Osteoblast (primary cell): ENCODE results near the gene GAL3ST2. TPM values are rescaled to one million over a fixed set of nuclear protein-coding genes. Genes with fewer than 3 reads are reported as not detected.

Source experiments
- DNase-seq: peaks from one replicate; pipeline ENCODE4 v3.0.0; 2011; ENCODE audit warnings: low spot score, mixed read lengths; ENCODE audit not compliant: insufficient read length; ENCODE audit errors: missing footprints
- H2AFZ ChIP-seq: 2 replicates; pipeline ENCODE4 v1.6.0; 2011; ENCODE audit warnings: mild to moderate bottlenecking, low read length
- H3K27ac ChIP-seq: 2 replicates; pipeline ENCODE4 v1.5.1; 2011; ENCODE audit warnings: mild to moderate bottlenecking, low read depth, low read length, moderate library complexity
- H3K27me3 ChIP-seq: 2 replicates; pipeline ENCODE4 v1.6.0; 2012; ENCODE audit warnings: mild to moderate bottlenecking, control low read depth, inconsistent platforms, low read length, moderate library complexity; ENCODE audit not compliant: insufficient read depth
- H3K36me3 ChIP-seq: 2 replicates; pipeline ENCODE4 v1.5.1; 2011; ENCODE audit warnings: mild to moderate bottlenecking, low read length, control low read depth, moderate library complexity; ENCODE audit not compliant: insufficient read depth
- H3K4me1 ChIP-seq: 2 replicates; pipeline ENCODE4 v1.5.1; 2011; ENCODE audit warnings: mild to moderate bottlenecking, low read length, control low read depth, moderate library complexity; ENCODE audit not compliant: insufficient read depth
- H3K4me2 ChIP-seq: 2 replicates; pipeline ENCODE4 v1.6.0; 2011; ENCODE audit warnings: mild to moderate bottlenecking, low read length; ENCODE audit not compliant: insufficient read depth
- H3K4me3 ChIP-seq: fragments of 200-600 bp; sonication (generic); 3 replicates; pipeline ENCODE4 v1.5.1; 2012; ENCODE audit warnings: mild to moderate bottlenecking, low read length, inconsistent platforms; ENCODE audit not compliant: insufficient read depth
- H3K79me2 ChIP-seq: 2 replicates; pipeline ENCODE4 v1.6.0; 2012; ENCODE audit warnings: mild to moderate bottlenecking, low read length, control low read depth, inconsistent platforms; ENCODE audit not compliant: insufficient read depth
- H3K9me3 ChIP-seq: 2 replicates; pipeline ENCODE4 v1.5.1; 2011; ENCODE audit warnings: low read depth, low read length, control low read depth
- H4K20me1 ChIP-seq: 2 replicates; pipeline ENCODE4 v1.6.0; 2012; ENCODE audit warnings: mild to moderate bottlenecking, low read length, control low read depth; ENCODE audit not compliant: insufficient read depth
- CTCF ChIP-seq: IDR thresholded peaks from 2 replicates; pipeline ENCODE4 v1.5.1; 2011; ENCODE audit warnings: mild to moderate bottlenecking, low read depth, low read length, moderate library complexity; ENCODE audit errors: extremely low read depth
- total RNA-seq: library from RNA; depleted of rRNA; stranded (reverse); fragments of >200 nt; gene quantifications from 2 replicates; pipeline ENCODE4 v1.2.3, GENCODE V29; 2012

Gene GAL3ST2
- total RNA-seq, 1 donor = 0.36 TPM

- H3K27ac ChIP-seq = no peak overlapping the region
- peak overlapping the region; percentile 35 for H2AFZ ChIP-seq
- no peaks in the 10 kb centered on the region for H4K20me1 ChIP-seq
- no peaks in the 10 kb centered on the region for H3K9me3 ChIP-seq
- H3K4me3 ChIP-seq = no peak overlapping the region
- peak; percentile 99 for DNase-seq
- TF ChIP-seq CTCF = no peak
- H3K36me3 ChIP-seq = no peaks in the 10 kb centered on the region
- H3K27me3 ChIP-seq = peaks cover 8% of the 10 kb centered on the region
- H3K4me2 ChIP-seq = peak overlapping the region; percentile 40
- H3K4me1 ChIP-seq = peaks cover 13% of the 10 kb centered on the region
- H3K79me2 ChIP-seq = no peaks in the 10 kb centered on the region
These were observed 2.0 kb upstream of the GAL3ST2 start for GRCh38 chr2:241774419-241775222.

DNA sequence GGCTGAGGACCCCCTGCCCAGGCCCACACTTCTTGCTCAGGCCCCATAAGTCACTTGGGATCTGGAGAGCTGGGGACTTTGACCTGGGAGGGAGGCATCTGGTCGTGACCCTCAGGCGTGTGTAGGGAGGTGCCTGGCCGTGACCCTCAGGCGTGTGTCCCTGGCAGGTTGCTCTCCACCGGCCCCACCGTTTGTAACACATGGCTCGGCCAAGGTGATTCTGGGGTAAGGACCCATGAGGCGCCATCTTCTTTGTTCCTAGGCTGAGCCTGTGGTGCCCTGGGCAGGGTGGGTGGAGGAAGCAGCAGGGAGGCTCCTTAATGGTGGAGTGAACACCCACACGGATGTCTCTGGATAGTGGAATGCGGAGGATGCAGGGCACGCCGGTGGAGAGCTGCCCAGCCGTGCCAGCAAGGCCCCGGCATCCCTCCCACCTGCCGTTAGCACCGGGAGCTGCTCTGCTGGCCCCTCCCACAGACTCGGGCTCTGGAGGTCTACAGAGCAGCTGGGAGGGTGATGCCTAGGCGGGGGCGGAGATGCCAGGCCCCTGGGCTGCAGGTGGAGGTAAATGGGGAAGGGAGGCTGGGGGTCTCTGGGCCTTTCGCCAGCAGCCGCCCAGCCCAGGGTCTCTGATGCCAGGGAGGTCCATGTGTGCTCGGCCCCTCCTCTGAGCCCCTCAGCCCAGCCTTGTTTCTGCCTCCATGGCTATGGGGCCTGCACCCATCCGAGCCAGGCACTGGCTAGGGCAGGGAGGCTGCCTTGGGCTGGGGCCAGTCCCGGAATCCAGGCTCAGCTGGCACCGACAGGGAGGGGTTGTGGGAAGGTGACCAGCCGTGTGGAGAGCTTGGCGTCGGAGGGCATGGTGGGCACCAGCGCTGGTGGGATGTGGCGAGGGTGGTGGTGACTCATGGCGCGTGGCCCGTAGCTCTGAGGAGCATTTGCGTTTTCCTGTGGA lies 1.1 kb upstream of the GAL3ST2 start:
- Histone ChIP-seq H3K4me2 (peak overlapping the region; percentile 40), H2AFZ (no peak overlapping the region), H3K4me1 (peaks cover 13% of the 10 kb centered on the region), H3K4me3 (no peak overlapping the region), H3K27ac (no peak overlapping the region), H3K9me3 (no peaks in the 10 kb centered on the region), H4K20me1 (no peaks in the 10 kb centered on the region), H3K79me2 (no peaks in the 10 kb centered on the region), H3K27me3 (peaks cover 5% of the 10 kb centered on the region), H3K36me3 (no peaks in the 10 kb centered on the region)
- peak; percentile 88 for DNase-seq
- TF ChIP-seq CTCF = no peak

- Histone ChIP-seq H4K20me1 (no peaks in the 10 kb centered on the region), H3K36me3 (no peaks in the 10 kb centered on the region), H3K27me3 (no peaks in the 10 kb centered on the region), H3K27ac (no peak overlapping the region), H2AFZ (no peak overlapping the region), H3K9me3 (no peaks in the 10 kb centered on the region), H3K4me1 (peaks cover 8% of the 10 kb centered on the region), H3K4me3 (no peak overlapping the region), H3K79me2 (no peaks in the 10 kb centered on the region), H3K4me2 (no peak overlapping the region)
- no peak for TF ChIP-seq CTCF
- peak; percentile 73 for DNase-seq
These were observed 606 bp downstream of the GAL3ST2 start for GRCh38 chr2:241777170-241777685.
